Cerebellar cortex (tissue), 1 donor: Measurements from ENCODE around the gene UHRF2.
"Not testable (repeated sequence)": the region's sequence is repeated elsewhere in the genome, so short reads cannot be mapped to it uniquely, and the experiment has no call there.

Experiments
- DNase-seq: peaks from one replicate; pipeline ENCODE4 v3.0.0-alpha.2; 2015; ENCODE audit warnings: low spot score

UHRF2 gene

GRCh38 chr9:6428940-6429889 lies 16.2 kb downstream of the UHRF2 start:
- no peak for DNase-seq

- no peak for DNase-seq
Observed at GRCh38 chr9:6431038-6431437, 18.0 kb downstream of the UHRF2 start.

GRCh38 chr9:6433410-6433809 lies 20.4 kb downstream of the UHRF2 start:
- no peak for DNase-seq

GRCh38 chr9:6439051-6439703 lies 26.2 kb downstream of the UHRF2 start:
- DNase-seq: no peak

- DNase-seq: no peak
Observed at GRCh38 chr9:6440405-6440804, 27.4 kb downstream of the UHRF2 start.

- no peak for DNase-seq
Observed at GRCh38 chr9:6441269-6441668, 28.3 kb downstream of the UHRF2 start.

- no peak for DNase-seq
Observed at GRCh38 chr9:6443661-6444060, 30.7 kb downstream of the UHRF2 start.

GRCh38 chr9:6444128-6444527 lies 31.1 kb downstream of the UHRF2 start:
- DNase-seq: no peak

- no peak for DNase-seq
Observed at GRCh38 chr9:6449086-6449485, 36.1 kb downstream of the UHRF2 start.

GRCh38 chr9:6449645-6450044 lies 36.6 kb downstream of the UHRF2 start:
- DNase-seq: no peak

GRCh38 chr9:6450641-6451375 lies 37.8 kb downstream of the UHRF2 start:
- no peak for DNase-seq

GRCh38 chr9:6455292-6455691 lies 42.3 kb downstream of the UHRF2 start:
- DNase-seq: not testable (repeated sequence)

GRCh38 chr9:6458704-6459103 lies 45.7 kb downstream of the UHRF2 start:
- not testable (repeated sequence) for DNase-seq

GRCh38 chr9:6459718-6460117 lies 46.7 kb downstream of the UHRF2 start:
- no peak for DNase-seq

GRCh38 chr9:6460189-6460768 lies 47.3 kb downstream of the UHRF2 start:
- no peak for DNase-seq

- DNase-seq: no peak
Observed at GRCh38 chr9:6461619-6462018, 48.6 kb downstream of the UHRF2 start.

GRCh38 chr9:6467006-6467625 lies 54.1 kb downstream of the UHRF2 start:
- no peak for DNase-seq

- DNase-seq: no peak
Observed at GRCh38 chr9:6471231-6471850, 58.3 kb downstream of the UHRF2 start.

GRCh38 chr9:6473151-6473550 lies 60.2 kb downstream of the UHRF2 start:
- no peak for DNase-seq

GRCh38 chr9:6479959-6480358 lies 67.0 kb downstream of the UHRF2 start:
- DNase-seq: no peak

- DNase-seq: peak; percentile 73
Observed at GRCh38 chr9:6484210-6484609, 71.2 kb downstream of the UHRF2 start.
